Esophagus muscularis mucosa (tissue), 4 donors: ENCODE data around the gene TF. TPM values are rescaled to one million over a fixed set of nuclear protein-coding genes. Genes with fewer than 3 reads are reported as not detected.

ENCODE experiments used
- DNase-seq: peaks from one replicate; pipeline ENCODE4 v3.0.0-alpha.2; 2017; ENCODE audit errors: extremely low spot score
- H3K27ac ChIP-seq, 4 donors: fragments of 200-600 bp; sonication (generic); replicated peaks in 1 of 4; 1 replicate in 3 of 4; 2 replicates in 1 of 4; pipeline ENCODE4 v1.5.1; 2016 to 2019; ENCODE audit warnings: mild to moderate bottlenecking in 1 of 4
- H3K27me3 ChIP-seq, 4 donors: fragments of 200-600 bp; sonication (generic); one replicate each; pipeline versions ENCODE4 v1.5.1 to v1.6.0; 2016 to 2019
- H3K36me3 ChIP-seq, 4 donors: fragments of 200-600 bp; sonication (generic); one replicate each; pipeline ENCODE4 v1.5.1; 2016 to 2019
- H3K4me1 ChIP-seq, 4 donors: fragments of 200-600 bp; sonication (generic); one replicate each; pipeline ENCODE4 v1.5.1; 2016 to 2019
- H3K4me3 ChIP-seq, 4 donors: fragments of 200-600 bp; sonication (generic); 1 replicate in 2 of 4; 2 replicates in 2 of 4; pipeline ENCODE4 v1.5.1; 2016 to 2019; ENCODE audit warnings: mild to moderate bottlenecking in 4 of 4, moderate library complexity in 1 of 4
- H3K9me3 ChIP-seq, 4 donors: fragments of 200-600 bp; sonication (generic); 1 replicate in 3 of 4; 2 replicates in 1 of 4; pipeline ENCODE4 v1.5.1; 2016 to 2019
- EP300 ChIP-seq: sonication (generic); formaldehyde crosslinking; IDR thresholded peaks from one replicate; pipeline ENCODE4 v1.6.1; 2017; ENCODE audit warnings: antibody characterized with exemption
- POLR2A ChIP-seq: fragments of 450-650 bp; IDR thresholded peaks from one replicate; pipeline ENCODE4 v1.6.1; 2017; ENCODE audit warnings: antibody characterized with exemption, moderate library complexity, mild to moderate bottlenecking, low read depth
- POLR2AphosphoS5 ChIP-seq, 2 donors: sonication (generic); formaldehyde crosslinking; IDR thresholded peaks; one replicate each; pipeline ENCODE4 v1.6.1; 2017; ENCODE audit warnings: antibody characterized with exemption in 2 of 2
- WGBS: methylation state at CpG from one replicate; pipeline ENCODE4 v1.1.5; 2018; 5-methylcytosine and 5-hydroxymethylcytosine counted together
- intact Hi-C: fragments of 100-400 bp; cut with DNase I; formaldehyde crosslinking; loops from one replicate; pipeline ENCODE4 v1.15.1; 2023
- total RNA-seq, 4 donors: library from RNA; depleted of rRNA; stranded (reverse); fragments of >200 nt; gene quantifications; one replicate each; pipeline versions ENCODE4 v1.1.0 to v1.2.1, GENCODE V29; 2016
- TF ChIP-seq, protein P1 (sequence below), 3 experiments: fragments of 200-600 bp in 2 of 3; fragments of 450-650 bp in 1 of 3; sonication (generic) in 2 of 3; IDR thresholded peaks; one replicate each; pipeline ENCODE4 v1.5.1; 2017 to 2019; ENCODE audit warnings: antibody characterized with exemption in 3 of 3, mild to moderate bottlenecking in 2 of 3, moderate library complexity in 1 of 3

The TF gene
- total RNA-seq, 4 donors from 2014 or later, result under 0.01 to 3.1 (median 0.28) TPM

DNA sequence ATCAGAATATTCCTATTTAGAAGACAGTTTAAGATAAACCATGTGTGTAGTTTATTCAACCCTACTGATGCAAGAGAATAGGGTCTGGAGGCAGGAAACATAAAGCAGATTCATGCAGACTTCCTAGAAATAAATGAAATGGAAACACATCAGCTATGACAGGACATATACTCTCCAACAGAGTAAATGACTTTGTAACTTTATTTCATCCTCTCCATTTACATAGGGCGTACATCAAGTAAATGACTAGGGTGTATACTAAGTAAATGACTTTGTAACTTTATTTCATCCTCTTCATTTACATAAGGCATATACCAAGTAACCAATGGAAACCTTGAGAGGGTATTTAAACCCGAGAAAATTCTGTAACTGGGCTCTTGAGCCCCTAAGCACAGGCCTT lies 41.8 kb downstream of the TF start:
- Histone ChIP-seq H3K9me3 (no peaks in the 10 kb centered on the region), H3K4me1 (no peaks in the 10 kb centered on the region), H3K27me3 (peaks cover 0 to 4% (median 2%) of the 10 kb centered on the region in 4 donors), H3K4me3 (no peak overlapping the region), H3K36me3 (no peaks in the 10 kb centered on the region), H3K27ac (no peak overlapping the region)
- DNase-seq, result no peak
- intact Hi-C loops, result no loop called here
- TF ChIP-seq POLR2A (no peak), EP300 (no peak), POLR2AphosphoS5 (IDR thresholded peaks at IDR 0.05) (no peak)
- TF ChIP-seq, protein P1, sequence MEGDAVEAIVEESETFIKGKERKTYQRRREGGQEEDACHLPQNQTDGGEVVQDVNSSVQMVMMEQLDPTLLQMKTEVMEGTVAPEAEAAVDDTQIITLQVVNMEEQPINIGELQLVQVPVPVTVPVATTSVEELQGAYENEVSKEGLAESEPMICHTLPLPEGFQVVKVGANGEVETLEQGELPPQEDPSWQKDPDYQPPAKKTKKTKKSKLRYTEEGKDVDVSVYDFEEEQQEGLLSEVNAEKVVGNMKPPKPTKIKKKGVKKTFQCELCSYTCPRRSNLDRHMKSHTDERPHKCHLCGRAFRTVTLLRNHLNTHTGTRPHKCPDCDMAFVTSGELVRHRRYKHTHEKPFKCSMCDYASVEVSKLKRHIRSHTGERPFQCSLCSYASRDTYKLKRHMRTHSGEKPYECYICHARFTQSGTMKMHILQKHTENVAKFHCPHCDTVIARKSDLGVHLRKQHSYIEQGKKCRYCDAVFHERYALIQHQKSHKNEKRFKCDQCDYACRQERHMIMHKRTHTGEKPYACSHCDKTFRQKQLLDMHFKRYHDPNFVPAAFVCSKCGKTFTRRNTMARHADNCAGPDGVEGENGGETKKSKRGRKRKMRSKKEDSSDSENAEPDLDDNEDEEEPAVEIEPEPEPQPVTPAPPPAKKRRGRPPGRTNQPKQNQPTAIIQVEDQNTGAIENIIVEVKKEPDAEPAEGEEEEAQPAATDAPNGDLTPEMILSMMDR (IDR thresholded peaks at IDR 0.05), result no peak
- 82% methylated on average over 2 of the region's 2 CpGs for WGBS

DNA sequence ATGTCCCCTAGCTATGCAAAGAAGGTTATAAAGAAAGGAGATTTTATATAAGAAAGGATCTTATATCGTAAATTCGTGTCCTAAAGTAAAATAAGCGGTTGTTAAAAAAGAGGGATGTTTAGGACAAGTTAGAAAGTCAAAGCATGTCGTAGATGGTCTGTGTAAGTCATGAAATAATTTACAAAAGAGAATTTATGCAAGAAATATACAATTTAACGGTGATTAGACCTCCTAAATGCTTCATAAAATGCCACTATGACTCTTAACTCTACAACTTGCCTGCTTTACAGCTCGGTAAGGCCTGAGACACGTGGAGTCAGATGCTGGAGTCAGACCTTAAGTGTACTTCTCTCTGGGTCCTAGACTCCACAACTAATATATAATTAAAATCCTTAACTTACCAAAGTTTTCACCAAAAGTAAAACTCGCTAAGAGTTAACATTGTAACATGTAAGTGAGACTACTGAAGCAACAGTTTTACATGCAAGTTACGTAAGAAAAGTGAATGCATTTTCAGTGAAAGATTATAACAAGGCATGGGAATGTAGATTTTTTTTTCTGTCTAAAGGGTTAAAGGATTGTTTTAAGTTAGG lies 46.1 kb downstream of the TF start:
- TF ChIP-seq, protein P1 (IDR thresholded peaks at IDR 0.05), result no peak
- no peak for TF ChIP-seq POLR2A
- no peak for TF ChIP-seq EP300
- no peak for TF ChIP-seq POLR2AphosphoS5 (IDR thresholded peaks at IDR 0.05)
- DNase-seq, result no peak

DNA sequence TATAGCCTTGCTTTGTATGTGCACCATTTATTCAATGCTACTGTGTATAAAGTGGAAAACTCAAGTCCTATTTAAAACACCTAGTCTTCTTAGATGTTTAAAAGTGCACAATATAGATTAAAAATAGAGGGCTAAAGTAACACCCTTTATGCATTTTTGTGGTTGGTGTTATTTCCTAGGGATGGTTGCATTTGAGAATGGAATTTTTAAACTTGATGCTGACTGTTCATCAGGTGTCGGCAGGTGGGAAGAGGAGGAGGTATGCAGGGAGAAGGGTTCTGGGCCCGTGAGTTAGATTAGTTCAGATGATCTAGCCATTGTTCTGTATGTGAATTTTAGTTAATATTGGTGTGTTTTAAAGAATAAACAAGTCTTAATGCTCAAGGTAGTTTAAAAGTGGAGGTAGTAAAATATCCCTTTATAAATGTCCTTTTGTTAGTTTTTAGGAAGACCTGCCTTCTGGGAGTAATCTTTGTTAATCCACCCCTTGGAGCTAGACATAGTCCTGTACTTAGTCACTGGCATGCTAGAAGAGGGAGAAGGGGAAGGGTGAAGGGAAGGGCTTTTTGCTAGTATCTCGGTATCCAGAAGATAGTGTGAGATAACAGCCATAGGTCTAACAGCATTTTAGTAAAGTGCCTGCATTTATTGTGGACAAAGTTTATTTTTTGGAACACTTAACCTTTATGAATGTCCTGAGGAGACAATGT lies 51.4 kb downstream of the TF start:
- intact Hi-C loops, result no loop called here
- 87% methylated on average over 3 of the region's 3 CpGs for WGBS
- H3K4me1 ChIP-seq, result no peaks in the 10 kb centered on the region
- H3K9me3 ChIP-seq, result no peaks in the 10 kb centered on the region
- H3K27me3 ChIP-seq, result peaks cover 0 to 4% (median 1%) of the 10 kb centered on the region in 4 donors
- no peaks in the 10 kb centered on the region for H3K36me3 ChIP-seq
- no peak overlapping the region for H3K4me3 ChIP-seq
- TF ChIP-seq, protein P1 (IDR thresholded peaks at IDR 0.05), result no peak
- DNase-seq, result no peak
- no peak overlapping the region for H3K27ac ChIP-seq

More for the DNA sequence above, 46.1 kb downstream of the TF start:
- WGBS, result 59% methylated on average over 9 of the region's 9 CpGs
- H3K9me3 ChIP-seq, result no peaks in the 10 kb centered on the region
- H3K4me1 ChIP-seq, result no peaks in the 10 kb centered on the region
- H3K27me3 ChIP-seq, result peaks cover 0 to 4% (median 0%) of the 10 kb centered on the region in 4 donors
- no peak overlapping the region for H3K4me3 ChIP-seq
- intact Hi-C loops, result no loop called here
- H3K36me3 ChIP-seq, result no peaks in the 10 kb centered on the region
- no peak overlapping the region for H3K27ac ChIP-seq

DNA sequence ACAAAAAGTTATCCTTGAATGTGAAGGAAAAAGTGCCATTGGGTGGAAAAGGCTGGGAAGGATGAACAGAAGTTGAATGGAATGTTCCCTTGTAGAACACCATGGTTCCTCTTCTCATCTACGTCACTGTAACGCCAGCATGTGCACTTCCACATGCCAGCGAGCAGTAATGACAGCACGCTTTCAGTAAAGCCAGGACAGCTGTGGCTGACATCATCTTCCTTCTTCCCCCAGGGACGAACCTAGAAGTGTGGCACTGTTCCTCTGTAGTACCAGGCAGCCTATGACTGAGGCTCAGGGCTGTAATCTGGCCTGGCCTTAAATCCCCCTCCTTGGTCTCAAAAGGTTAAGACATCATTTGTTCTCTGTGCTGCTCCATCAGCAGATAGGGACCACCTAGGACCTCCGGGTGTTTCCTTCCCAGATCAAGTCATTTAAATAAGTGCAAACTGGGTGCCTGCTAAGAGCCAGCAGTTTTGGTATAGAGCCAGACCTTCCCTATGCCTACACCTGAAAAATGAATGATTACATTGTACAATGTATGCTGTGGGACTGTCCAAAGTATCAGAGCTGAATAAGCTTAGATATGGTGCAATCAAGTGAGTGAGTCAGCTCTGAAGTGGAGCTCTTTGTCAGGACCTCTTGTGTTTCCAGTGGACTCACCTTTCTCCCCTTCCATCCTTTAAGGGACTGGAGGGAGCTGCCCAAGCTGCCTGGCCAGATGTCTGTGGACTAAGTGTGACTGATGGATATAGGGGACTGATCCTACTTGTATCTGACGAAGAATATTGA lies 53.8 kb downstream of the TF start:
- Histone ChIP-seq H3K4me1 (peaks cover 0 to 2% (median under 1%) of the 10 kb centered on the region in 4 donors), H3K27me3 (peaks cover 0 to 4% (median 1%) of the 10 kb centered on the region in 4 donors), H3K4me3 (no peak overlapping the region), H3K9me3 (no peaks in the 10 kb centered on the region), H3K27ac (no peak overlapping the region), H3K36me3 (no peaks in the 10 kb centered on the region)
- WGBS, result 62% methylated on average over 7 of the region's 7 CpGs
- no peak for DNase-seq
- TF ChIP-seq EP300 (no peak), POLR2AphosphoS5 (IDR thresholded peaks at IDR 0.05) (no peak), POLR2A (no peak)
- TF ChIP-seq, protein P1 (IDR thresholded peaks at IDR 0.05), result no peak
- intact Hi-C loops, result loop anchor here (10.0 kb wide), 1 partner anchor 1075 kb away; the partner anchor contains the start of gene NPHP3
